SK-N-SH (cell line): ENCODE data around the gene INF2. TPM values are rescaled to one million over a fixed set of nuclear protein-coding genes. Genes with fewer than 3 reads are reported as not detected.

Source experiments
- CTCF ChIA-PET: fragments of 300-600, 350-600 bp; formaldehyde crosslinking; extraction: SDS; loops from one replicate; lab custom pipeline; 2021; lab: Yijun Ruan, JAX
- POLR2A ChIA-PET: fragments of 350-600 bp; sonication (Branson Sonifier 250); formaldehyde crosslinking; extraction: SDS; loops from one replicate; lab custom pipeline; 2020; ENCODE audit warnings: antibody characterized with exemption, inconsistent platforms; lab: Yijun Ruan, JAX
- DNase-seq: peaks from one replicate; pipeline ENCODE4 v3.0.0; 2012
- H2AFZ ChIP-seq: fragments of 200-600 bp; sonication (generic); 2 replicates; pipeline ENCODE4 v1.8.1; 2016; ENCODE audit warnings: antibody characterized with exemption, mild to moderate bottlenecking, low read depth
- H3F3A ChIP-seq: fragments of 200-600 bp; sonication (generic); replicated peaks from 2 replicates; pipeline ENCODE3; 2016; ENCODE audit warnings: antibody characterized with exemption, mild to moderate bottlenecking; ENCODE audit not compliant: insufficient read depth
- H3K27ac ChIP-seq, 2 experiments: fragments of 200-500 bp in 1 of 2; fragments of 200-600 bp in 1 of 2; sonication (Bioruptor generic) in 1 of 2; sonication (generic), shearing (Covaris generic) in 1 of 2; 2 replicates each; pipeline versions ENCODE4 v1.5.1 to v1.6.1; 2014 to 2016; ENCODE audit warnings: low read depth in 2 of 2, inconsistent platforms in 1 of 2, low read length in 1 of 2, mild to moderate bottlenecking in 1 of 2, mixed read lengths in 1 of 2
- H3K27me3 ChIP-seq: fragments of 200-600 bp; sonication (generic), shearing (Covaris generic); 2 replicates; pipeline ENCODE4 v1.6.1; 2016; ENCODE audit warnings: mixed run types; ENCODE audit not compliant: insufficient read depth
- H3K36me3 ChIP-seq, 2 experiments: fragments of 200-500 bp in 1 of 2; fragments of 200-600 bp in 1 of 2; sonication (Bioruptor generic) in 1 of 2; sonication (generic) in 1 of 2; replicated peaks in 1 of 2; 2 replicates each; pipeline versions ENCODE3 to v1.5.1; 2014 to 2016; ENCODE audit warnings: low read length in 1 of 2, mild to moderate bottlenecking in 1 of 2; ENCODE audit not compliant: insufficient read depth in 2 of 2, control insufficient read depth in 1 of 2
- H3K4me1 ChIP-seq, 2 experiments: fragments of 200-500 bp in 1 of 2; fragments of 200-600 bp in 1 of 2; sonication (Bioruptor generic) in 1 of 2; sonication (generic), shearing (Covaris generic) in 1 of 2; 2 replicates each; pipeline versions ENCODE4 v1.5.1 to v1.6.1; 2014 to 2016; ENCODE audit warnings: low read depth in 1 of 2, low read length in 1 of 2, mixed run types in 1 of 2; ENCODE audit not compliant: insufficient read depth in 2 of 2, control insufficient read depth in 1 of 2
- H3K4me2 ChIP-seq: fragments of 200-600 bp; sonication (generic), shearing (Covaris generic); 2 replicates; pipeline ENCODE4 v1.6.1; 2017; ENCODE audit warnings: mixed run types
- H3K4me3 ChIP-seq, 2 experiments: fragments of 200-500 bp in 1 of 2; fragments of 200-600 bp in 1 of 2; sonication (Bioruptor generic) in 1 of 2; sonication (generic), shearing (Covaris generic) in 1 of 2; 2 replicates each; pipeline versions ENCODE4 v1.5.1 to v1.8.1; 2014 to 2016; ENCODE audit warnings: low read depth in 2 of 2, inconsistent platforms in 1 of 2, low read length in 1 of 2, mild to moderate bottlenecking in 1 of 2, mixed read lengths in 1 of 2, moderate library complexity in 1 of 2
- H3K79me2 ChIP-seq: fragments of 200-600 bp; sonication (generic); 2 replicates; pipeline ENCODE4 v1.8.1; 2017; ENCODE audit warnings: mild to moderate bottlenecking; ENCODE audit not compliant: insufficient read depth
- H3K9ac ChIP-seq: fragments of 200-600 bp; sonication (generic); 2 replicates; pipeline ENCODE4 v1.6.1; 2017; ENCODE audit warnings: mixed run types
- H3K9me2 ChIP-seq: fragments of 200-600 bp; sonication (generic); 2 replicates; pipeline ENCODE4 v1.6.1; 2017; ENCODE audit warnings: mixed run types
- H3K9me3 ChIP-seq: fragments of 200-600 bp; sonication (generic); 2 replicates; pipeline ENCODE4 v1.6.1; 2017; ENCODE audit warnings: mixed run types, mild to moderate bottlenecking, moderate library complexity
- H4K20me1 ChIP-seq: fragments of 200-600 bp; sonication (generic); 2 replicates; pipeline ENCODE4 v1.6.1; 2017; ENCODE audit warnings: mild to moderate bottlenecking, mixed run types; ENCODE audit not compliant: insufficient read depth
- CHD2 ChIP-seq: fragments of 150-350 bp; IDR thresholded peaks from 2 replicates; pipeline ENCODE4 v1.6.1; 2018; ENCODE audit warnings: low read length; ENCODE audit not compliant: partially characterized antibody
- ELF1 ChIP-seq: IDR thresholded peaks from 2 replicates; pipeline ENCODE4 v1.4.0; 2012
- EP300 ChIP-seq, 2 experiments: IDR thresholded peaks; 2 replicates each; pipeline versions ENCODE4 v1.4.0 to v1.6.1; 2012; ENCODE audit warnings: borderline replicate concordance in 1 of 2, low read depth in 1 of 2, low read length in 1 of 2
- FOSL2 ChIP-seq: IDR thresholded peaks from 2 replicates; pipeline ENCODE4 v1.4.0; 2012; ENCODE audit warnings: low read depth, mild to moderate bottlenecking, moderate library complexity, borderline replicate concordance
- FOXJ3 ChIP-seq: sonication (generic); formaldehyde crosslinking; IDR thresholded peaks from 2 replicates; pipeline ENCODE4 v1.5.1; 2020; ENCODE audit warnings: mild to moderate bottlenecking, missing genetic modification reagents
- FOXM1 ChIP-seq: IDR thresholded peaks from 2 replicates; pipeline ENCODE4 v1.4.0; 2012; ENCODE audit warnings: low read depth, mild to moderate bottlenecking
- GATA2 ChIP-seq: sonication (generic); formaldehyde crosslinking; IDR thresholded peaks from 2 replicates; pipeline ENCODE4 v1.5.0; 2020; ENCODE audit warnings: mild to moderate bottlenecking, missing genetic modification reagents
- MXI1 ChIP-seq: IDR thresholded peaks from 2 replicates; pipeline ENCODE4 v1.6.1; 2012; ENCODE audit warnings: mild to moderate bottlenecking, low read depth, low read length, improper control_type of control experiment
- NFIC ChIP-seq: IDR thresholded peaks from 2 replicates; pipeline ENCODE4 v1.4.0; 2012; ENCODE audit warnings: borderline replicate concordance
- NRF1 ChIP-seq: IDR thresholded peaks from 2 replicates; pipeline ENCODE4 v1.6.1; 2012; ENCODE audit warnings: low read depth, mild to moderate bottlenecking, low read length
- RCOR1 ChIP-seq: fragments of 150-350 bp; IDR thresholded peaks from 2 replicates; pipeline ENCODE4 v1.6.1; 2017; ENCODE audit warnings: antibody characterized with exemption, low read length
- RFX5 ChIP-seq: IDR thresholded peaks from 2 replicates; pipeline ENCODE4 v1.6.1; 2012; ENCODE audit warnings: mild to moderate bottlenecking, improper control_type of control experiment, low read length
- RXRA ChIP-seq: IDR thresholded peaks from 2 replicates; pipeline ENCODE4 v1.4.0; 2012; ENCODE audit warnings: low read depth, mild to moderate bottlenecking, borderline replicate concordance
- SIN3A ChIP-seq: IDR thresholded peaks from 2 replicates; pipeline ENCODE4 v1.6.1; 2012; ENCODE audit warnings: low read depth, mild to moderate bottlenecking, low read length, moderate library complexity, borderline replicate concordance
- TAF1 ChIP-seq: IDR thresholded peaks from 2 replicates; pipeline ENCODE4 v1.6.1; 2012; ENCODE audit warnings: low read depth, mild to moderate bottlenecking, low read length, moderate library complexity, borderline replicate concordance
- WGBS: methylation state at CpG from one replicate; pipeline ENCODE4 v1.1.6; 2017; ENCODE audit warnings: low lambda C conversion rate; 5-methylcytosine and 5-hydroxymethylcytosine counted together
- polyA plus RNA-seq, 3 experiments: library from polyadenylated mRNA; depleted of rRNA; stranded (reverse); fragments of >200 nt; gene quantifications; 2 replicates each; pipeline ENCODE4 v1.2.3, GENCODE V29; 2012
- TF ChIP-seq, protein P1 (sequence below): IDR thresholded peaks from 2 replicates; pipeline ENCODE4; 2012
- TF ChIP-seq, protein P2 (sequence below): IDR thresholded peaks from 2 replicates; pipeline ENCODE4 v1.4.0; 2012; ENCODE audit warnings: low read depth, borderline replicate concordance
- TF ChIP-seq, protein P3 (sequence below): IDR thresholded peaks from 2 replicates; pipeline ENCODE4 v1.4.0; 2012; ENCODE audit warnings: low read depth

The INF2 gene
- polyA plus RNA-seq, 1 of the 3 experiments (the other 2 are of a cell fraction) = 32.5 TPM

DNA sequence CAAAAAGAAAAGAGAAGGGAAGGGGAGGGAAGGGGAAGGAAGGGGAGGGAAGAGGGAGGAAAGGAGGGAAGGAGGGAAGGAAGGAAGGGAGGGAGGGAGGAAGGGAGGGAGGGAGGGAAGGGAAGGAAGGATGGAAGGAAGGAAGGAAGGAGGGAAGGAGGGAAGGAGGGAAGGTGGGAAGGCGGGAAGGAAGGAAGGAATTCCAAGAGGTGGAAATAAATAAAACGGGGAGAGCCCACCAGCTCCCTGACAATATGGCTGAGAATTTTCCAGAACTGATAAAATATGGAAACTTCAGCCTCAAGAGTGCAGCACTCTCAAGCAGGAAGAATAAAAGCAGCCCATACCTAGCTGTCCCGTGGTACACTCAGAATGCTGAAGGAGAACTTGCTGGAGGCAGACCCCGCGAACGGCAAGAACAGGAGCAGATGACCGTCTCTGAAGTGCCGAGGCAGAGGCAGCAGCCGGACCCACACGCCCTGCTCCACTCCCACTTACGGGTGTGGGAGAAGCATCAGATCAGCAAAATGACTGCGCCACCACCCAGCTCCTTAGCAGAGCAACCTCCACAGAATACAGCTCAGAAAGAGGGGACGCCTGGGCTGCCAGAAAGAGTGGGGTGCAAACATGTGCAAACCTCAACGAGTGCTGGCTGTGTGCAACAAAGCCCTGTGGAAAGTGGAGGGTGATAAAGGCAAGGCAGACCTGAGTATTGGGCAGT, 34.1 kb upstream of the INF2 start:
- no peaks in the 10 kb centered on the region for H3K36me3 ChIP-seq
- H3K9me2 ChIP-seq = no peaks in the 10 kb centered on the region
- H3K4me2 ChIP-seq = no peak overlapping the region
- POLR2A ChIA-PET = no interaction called here
- no peak overlapping the region for H3K27ac ChIP-seq
- no peaks in the 10 kb centered on the region for H3K79me2 ChIP-seq
- no peaks in the 10 kb centered on the region for H3K9me3 ChIP-seq
- no peak for DNase-seq
- no peak overlapping the region for H2AFZ ChIP-seq
- 78% methylated on average over 14 of the region's 14 CpGs for WGBS
- no peak overlapping the region for H3K4me3 ChIP-seq
- CTCF ChIA-PET = interaction anchor here (0.8 to 1.7 kb wide), 5 partner anchors 10 to 97 kb away, joined by 3 to 5 read pairs (median 3); no protein-coding TSS in a partner anchor
- H3K9ac ChIP-seq = no peak overlapping the region
- no peak for TF ChIP-seq SIN3A
- no peak for TF ChIP-seq RXRA
- TF ChIP-seq GATA2 (CRISPR knock-in tag) = no peak
- no peak for TF ChIP-seq FOXJ3 (CRISPR knock-in tag)
- no peak for TF ChIP-seq EP300 (IDR thresholded peaks at IDR 0.05; ENCODE audit: borderline replicate concordance in 1 of 2, low read depth in 1 of 2, low read length in 1 of 2)
- no peak for TF ChIP-seq ELF1
- TF ChIP-seq TAF1 = no peak
- TF ChIP-seq, protein P1, sequence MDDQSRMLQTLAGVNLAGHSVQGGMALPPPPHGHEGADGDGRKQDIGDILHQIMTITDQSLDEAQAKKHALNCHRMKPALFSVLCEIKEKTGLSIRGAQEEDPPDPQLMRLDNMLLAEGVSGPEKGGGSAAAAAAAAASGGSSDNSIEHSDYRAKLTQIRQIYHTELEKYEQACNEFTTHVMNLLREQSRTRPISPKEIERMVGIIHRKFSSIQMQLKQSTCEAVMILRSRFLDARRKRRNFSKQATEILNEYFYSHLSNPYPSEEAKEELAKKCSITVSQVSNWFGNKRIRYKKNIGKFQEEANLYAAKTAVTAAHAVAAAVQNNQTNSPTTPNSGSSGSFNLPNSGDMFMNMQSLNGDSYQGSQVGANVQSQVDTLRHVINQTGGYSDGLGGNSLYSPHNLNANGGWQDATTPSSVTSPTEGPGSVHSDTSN = no peak
- no peak for TF ChIP-seq FOXM1
- TF ChIP-seq, protein P2, sequence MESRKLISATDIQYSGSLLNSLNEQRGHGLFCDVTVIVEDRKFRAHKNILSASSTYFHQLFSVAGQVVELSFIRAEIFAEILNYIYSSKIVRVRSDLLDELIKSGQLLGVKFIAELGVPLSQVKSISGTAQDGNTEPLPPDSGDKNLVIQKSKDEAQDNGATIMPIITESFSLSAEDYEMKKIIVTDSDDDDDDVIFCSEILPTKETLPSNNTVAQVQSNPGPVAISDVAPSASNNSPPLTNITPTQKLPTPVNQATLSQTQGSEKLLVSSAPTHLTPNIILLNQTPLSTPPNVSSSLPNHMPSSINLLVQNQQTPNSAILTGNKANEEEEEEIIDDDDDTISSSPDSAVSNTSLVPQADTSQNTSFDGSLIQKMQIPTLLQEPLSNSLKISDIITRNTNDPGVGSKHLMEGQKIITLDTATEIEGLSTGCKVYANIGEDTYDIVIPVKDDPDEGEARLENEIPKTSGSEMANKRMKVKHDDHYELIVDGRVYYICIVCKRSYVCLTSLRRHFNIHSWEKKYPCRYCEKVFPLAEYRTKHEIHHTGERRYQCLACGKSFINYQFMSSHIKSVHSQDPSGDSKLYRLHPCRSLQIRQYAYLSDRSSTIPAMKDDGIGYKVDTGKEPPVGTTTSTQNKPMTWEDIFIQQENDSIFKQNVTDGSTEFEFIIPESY = no peak
- TF ChIP-seq, protein P3, sequence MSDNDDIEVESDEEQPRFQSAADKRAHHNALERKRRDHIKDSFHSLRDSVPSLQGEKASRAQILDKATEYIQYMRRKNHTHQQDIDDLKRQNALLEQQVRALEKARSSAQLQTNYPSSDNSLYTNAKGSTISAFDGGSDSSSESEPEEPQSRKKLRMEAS = no peak
- TF ChIP-seq NRF1 = no peak
- no peak for TF ChIP-seq NFIC
- TF ChIP-seq RFX5 = no peak
- no peak for TF ChIP-seq CHD2
- no peak for TF ChIP-seq FOSL2
- no peak for TF ChIP-seq RCOR1
- no peak for TF ChIP-seq MXI1
- H3F3A ChIP-seq = no peaks in the 10 kb centered on the region
- H3K27me3 ChIP-seq = no peaks in the 10 kb centered on the region
- no peaks in the 10 kb centered on the region for H4K20me1 ChIP-seq
- no peaks in the 10 kb centered on the region; a peak in 1 of 4 replicates for H3K4me1 ChIP-seq
